HepG2 (cell line): ENCODE results near the gene GMPPB.

Experiments
- BCL3 ChIP-seq: sonication (generic); formaldehyde crosslinking; IDR thresholded peaks from 2 replicates; pipeline ENCODE4 v1.5.1; 2020; ENCODE audit warnings: mild to moderate bottlenecking, missing genetic modification reagents, moderate library complexity
- CBX2 ChIP-seq, 2 experiments: fragments of 200-600 bp in 1 of 2; sonication (generic); formaldehyde crosslinking in 1 of 2; IDR thresholded peaks; 2 replicates each; pipeline versions ENCODE4 v1.7.0 to v1.8.1; 2018 to 2022; ENCODE audit warnings: low read depth in 2 of 2, low read length in 1 of 2, mild to moderate bottlenecking in 1 of 2, missing genetic modification reagents in 1 of 2
- DPF2 ChIP-seq: sonication (generic); formaldehyde crosslinking; IDR thresholded peaks from 2 replicates; pipeline ENCODE4 v1.4.0; 2020; ENCODE audit warnings: mild to moderate bottlenecking, low read depth, missing genetic modification reagents, borderline replicate concordance
- EP300 ChIP-seq, 3 experiments: sonication (generic) in 1 of 3; formaldehyde crosslinking in 1 of 3; IDR thresholded peaks; 2 replicates each; pipeline versions ENCODE4 v1.5.1 to v1.6.1; 2011 to 2020; ENCODE audit warnings: low read depth in 2 of 3, low read length in 2 of 3, borderline replicate concordance in 1 of 3, improper control_type of control experiment in 1 of 3, mild to moderate bottlenecking in 1 of 3, missing genetic modification reagents in 1 of 3, moderate library complexity in 1 of 3
- PHF20 ChIP-seq: sonication (generic); formaldehyde crosslinking; IDR thresholded peaks from 2 replicates; pipeline ENCODE4 v1.5.0; 2020; ENCODE audit warnings: mild to moderate bottlenecking, missing genetic modification reagents
- SMC3 ChIP-seq: IDR thresholded peaks from 2 replicates; pipeline ENCODE4 v1.6.1; 2011; ENCODE audit warnings: low read length, improper control_type of control experiment
- TAF15 ChIP-seq: fragments of 200-400 bp; formaldehyde crosslinking; IDR thresholded peaks from one replicate; pipeline ENCODE4 v1.6.1; 2018; ENCODE audit warnings: mild to moderate bottlenecking, low read depth, low read length; ENCODE audit not compliant: poor library complexity, severe bottlenecking
- ZSCAN21 ChIP-seq: sonication (generic); formaldehyde crosslinking; IDR thresholded peaks from 2 replicates; pipeline ENCODE4 v1.8.0; 2022; ENCODE audit warnings: mild to moderate bottlenecking, missing genetic modification reagents, moderate library complexity, borderline replicate concordance
- TF ChIP-seq, protein P1 (sequence below): sonication (generic); formaldehyde crosslinking; IDR thresholded peaks from 2 replicates; pipeline ENCODE4 v1.5.0; 2020; ENCODE audit warnings: mild to moderate bottlenecking, missing genetic modification reagents, moderate library complexity

DNA sequence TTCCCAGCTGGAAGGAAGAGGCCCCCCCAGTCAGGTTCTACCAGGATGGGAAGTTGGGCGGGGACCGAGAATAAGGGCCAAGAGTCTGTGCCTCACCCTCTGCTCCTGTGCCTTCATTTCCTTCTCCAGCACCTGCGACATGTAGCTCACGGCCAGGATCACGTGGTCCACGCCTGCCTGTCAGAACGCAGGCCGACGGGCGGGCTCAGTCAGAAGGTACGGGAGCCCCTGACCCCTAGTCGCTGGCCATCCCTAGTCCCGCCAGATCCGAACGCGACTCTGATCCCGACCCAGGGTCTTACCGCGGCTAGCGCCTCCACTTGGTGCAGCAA is 489 bp downstream of the GMPPB start:
- TF ChIP-seq TAF15, result no peak
- TF ChIP-seq, protein P1, sequence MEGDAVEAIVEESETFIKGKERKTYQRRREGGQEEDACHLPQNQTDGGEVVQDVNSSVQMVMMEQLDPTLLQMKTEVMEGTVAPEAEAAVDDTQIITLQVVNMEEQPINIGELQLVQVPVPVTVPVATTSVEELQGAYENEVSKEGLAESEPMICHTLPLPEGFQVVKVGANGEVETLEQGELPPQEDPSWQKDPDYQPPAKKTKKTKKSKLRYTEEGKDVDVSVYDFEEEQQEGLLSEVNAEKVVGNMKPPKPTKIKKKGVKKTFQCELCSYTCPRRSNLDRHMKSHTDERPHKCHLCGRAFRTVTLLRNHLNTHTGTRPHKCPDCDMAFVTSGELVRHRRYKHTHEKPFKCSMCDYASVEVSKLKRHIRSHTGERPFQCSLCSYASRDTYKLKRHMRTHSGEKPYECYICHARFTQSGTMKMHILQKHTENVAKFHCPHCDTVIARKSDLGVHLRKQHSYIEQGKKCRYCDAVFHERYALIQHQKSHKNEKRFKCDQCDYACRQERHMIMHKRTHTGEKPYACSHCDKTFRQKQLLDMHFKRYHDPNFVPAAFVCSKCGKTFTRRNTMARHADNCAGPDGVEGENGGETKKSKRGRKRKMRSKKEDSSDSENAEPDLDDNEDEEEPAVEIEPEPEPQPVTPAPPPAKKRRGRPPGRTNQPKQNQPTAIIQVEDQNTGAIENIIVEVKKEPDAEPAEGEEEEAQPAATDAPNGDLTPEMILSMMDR (CRISPR knock-in tag), result no peak
- TF ChIP-seq BCL3 (CRISPR knock-in tag), result no peak
- TF ChIP-seq CBX2 (IDR thresholded peaks at IDR 0.05; ENCODE audit: low read depth, low read length), result no peak
- TF ChIP-seq CBX2 (CRISPR knock-in tag; IDR thresholded peaks at IDR 0.05; ENCODE audit: low read depth), result no peak
- no peak for TF ChIP-seq ZSCAN21
- no peak for TF ChIP-seq EP300 (IDR thresholded peaks at IDR 0.05; ENCODE audit: low read depth in 2 of 2, low read length in 2 of 2)
- TF ChIP-seq EP300 (CRISPR knock-in tag; IDR thresholded peaks at IDR 0.05; ENCODE audit: borderline replicate concordance), result no peak
- no peak for TF ChIP-seq SMC3
- no peak for TF ChIP-seq DPF2 (CRISPR knock-in tag)
- TF ChIP-seq PHF20 (CRISPR knock-in tag), result no peak
